ENCODE measurements around the gene TMEM120B. TPM values are rescaled to one million over a fixed set of nuclear protein-coding genes. Genes with fewer than 3 reads are reported as not detected.
A peak's percentile ranks its signal among the peaks of the same experiment; 100 is the strongest.
"Not testable (repeated sequence)": the region's sequence is repeated elsewhere in the genome, so short reads cannot be mapped to it uniquely, and the experiment has no call there.

TMEM120B gene
- total RNA-seq (10.2 TPM), polyA plus RNA-seq (ENCODE audit: insufficient read depth in 1 of 8, insufficient read length in 8 of 8, low replicate concordance in 1 of 8) (10 to 100 TPM; 13.1 to 28.1 (median 17.5) TPM)
- long read RNA-seq, donor 1 = 0 reads
- long read RNA-seq, donor 2 = 0 reads
- long read RNA-seq, donor 3, full-length matches to known transcripts = 4 of 4 reads
- long read RNA-seq, donor 3, partial matches to known transcripts = 0 of 4 reads
- long read RNA-seq, donor 3, other reads (novel, unspliced or antisense) = 0 of 4 reads
- long read RNA-seq, donor 4, full-length matches to known transcripts = 1 of 1 reads
- long read RNA-seq, donor 4, partial matches to known transcripts = 0 of 1 reads
- long read RNA-seq, donor 4, other reads (novel, unspliced or antisense) = 0 of 1 reads
- long read RNA-seq, donor 5, full-length matches to known transcripts = 3 of 3 reads
- long read RNA-seq, donor 5, partial matches to known transcripts = 0 of 3 reads
- long read RNA-seq, donor 5, other reads (novel, unspliced or antisense) = 0 of 3 reads
- long read RNA-seq, donor 6, full-length matches to known transcripts = 4 of 4 reads
- long read RNA-seq, donor 6, partial matches to known transcripts = 0 of 4 reads
- long read RNA-seq, donor 6, other reads (novel, unspliced or antisense) = 0 of 4 reads
- long read RNA-seq, donor 7, full-length matches to known transcripts = 1 of 1 reads
- long read RNA-seq, donor 7, partial matches to known transcripts = 0 of 1 reads
- long read RNA-seq, donor 7, other reads (novel, unspliced or antisense) = 0 of 1 reads
- long read RNA-seq, donor 8 = 0 reads
- long read RNA-seq, donor 9 = 0 reads
- long read RNA-seq, donor 10, full-length matches to known transcripts = 1 of 1 reads
- long read RNA-seq, donor 10, partial matches to known transcripts = 0 of 1 reads
- long read RNA-seq, donor 10, other reads (novel, unspliced or antisense) = 0 of 1 reads
- long read RNA-seq, donor 11 = 0 reads

GRCh38 chr12:121712461-121713256 lies at the start of gene TMEM120B:
Gene TMEM120B, plus strand, starts transcription at chr12:121712752. Its CDS starts 144 bp downstream, at chr12:121712896.
- Histone ChIP-seq H3K27me3 (ENCODE audit: control insufficient read depth, insufficient read depth, low read length) (no peaks in the 10 kb centered on the region), H3K4me3 (ENCODE audit: low read length) (peak within 1 kb of the TSS; percentile 98), H3K9me3 (replicated peaks; ENCODE audit: control insufficient read depth, low read depth, low read length) (no peaks in the 10 kb centered on the region), H3K27ac (ENCODE audit: low read length) (peak within 1 kb of the TSS; percentile 99), H3K36me3 (ENCODE audit: control insufficient read depth, insufficient read depth, low read length) (peaks cover 13% of the 10 kb centered on the region), H3K4me1 (ENCODE audit: control insufficient read depth, insufficient read depth, low read length) (peaks cover 33% of the 10 kb centered on the region)
- WGBS (ENCODE audit: insufficient coverage) = under 1% methylated on average over 66 of the region's 74 CpGs
- peak; percentile 89 for DNase-seq

- Histone ChIP-seq H3K27ac (ENCODE audit: low read length) (no peak overlapping the region), H3K9me3 (replicated peaks; ENCODE audit: control insufficient read depth, low read depth, low read length) (no peaks in the 10 kb centered on the region), H3K36me3 (ENCODE audit: control insufficient read depth, insufficient read depth, low read length) (no peaks in the 10 kb centered on the region), H3K27me3 (ENCODE audit: control insufficient read depth, insufficient read depth, low read length) (no peaks in the 10 kb centered on the region), H3K4me1 (ENCODE audit: control insufficient read depth, insufficient read depth, low read length) (peaks cover 7% of the 10 kb centered on the region), H3K4me3 (ENCODE audit: low read length) (no peak overlapping the region)
- WGBS (ENCODE audit: insufficient coverage) = 60% methylated on average over 1 of the region's 3 CpGs
- no peak for DNase-seq
Measured at GRCh38 chr12:121663610-121663929, 49.0 kb upstream of the TMEM120B start.

- DNase-seq; H3K27ac ChIP-seq (ENCODE audit: low read length); H3K27me3 ChIP-seq (ENCODE audit: control insufficient read depth, insufficient read depth, low read length); H3K36me3 ChIP-seq (ENCODE audit: control insufficient read depth, insufficient read depth, low read length); H3K4me3 ChIP-seq (ENCODE audit: low read length); H3K9me3 ChIP-seq (replicated peaks; ENCODE audit: control insufficient read depth, low read depth, low read length); H3K4me1 ChIP-seq (ENCODE audit: control insufficient read depth, insufficient read depth, low read length): not testable (repeated sequence)
- 91% methylated on average over 4 of the region's 6 CpGs for WGBS (ENCODE audit: insufficient coverage)
Measured at GRCh38 chr12:121666829-121667228, 45.7 kb upstream of the TMEM120B start.

GRCh38 chr12:121668750-121669520 lies 43.6 kb upstream of the TMEM120B start:
- WGBS (ENCODE audit: insufficient coverage) = 80% methylated on average over 17 of the region's 18 CpGs
- H3K27me3 ChIP-seq (ENCODE audit: control insufficient read depth, insufficient read depth, low read length) = no peaks in the 10 kb centered on the region
- peak; percentile 66 for DNase-seq

GRCh38 chr12:121669521-121669900 lies 43.0 kb upstream of the TMEM120B start, which contains the start of gene MORN3:
Gene MORN3, minus strand, starts transcription at chr12:121669654. Its CDS starts 171 bp downstream, at chr12:121669483.
- H3K27ac ChIP-seq (ENCODE audit: low read length) = no peak within 1 kb of the TSS
- 93% methylated on average over 4 of the region's 5 CpGs for WGBS (ENCODE audit: insufficient coverage)
- H3K9me3 ChIP-seq (replicated peaks; ENCODE audit: control insufficient read depth, low read depth, low read length) = no peaks in the 10 kb centered on the region
- H3K36me3 ChIP-seq (ENCODE audit: control insufficient read depth, insufficient read depth, low read length) = no peaks in the 10 kb centered on the region
- no peaks in the 10 kb centered on the region for H3K27me3 ChIP-seq (ENCODE audit: control insufficient read depth, insufficient read depth, low read length)
- H3K4me1 ChIP-seq (ENCODE audit: control insufficient read depth, insufficient read depth, low read length) = peaks cover 15% of the 10 kb centered on the region
- no peak within 1 kb of the TSS for H3K4me3 ChIP-seq (ENCODE audit: low read length)
- DNase-seq = no peak

More at GRCh38 chr12:121668750-121669520, 43.6 kb upstream of the TMEM120B start:
- H3K36me3 ChIP-seq (ENCODE audit: control insufficient read depth, insufficient read depth, low read length) = no peaks in the 10 kb centered on the region
- no peaks in the 10 kb centered on the region for H3K9me3 ChIP-seq (replicated peaks; ENCODE audit: control insufficient read depth, low read depth, low read length)
- H3K4me3 ChIP-seq (ENCODE audit: low read length) = no peak overlapping the region
- H3K4me1 ChIP-seq (ENCODE audit: control insufficient read depth, insufficient read depth, low read length) = peaks cover 15% of the 10 kb centered on the region
- no peak overlapping the region for H3K27ac ChIP-seq (ENCODE audit: low read length)

- no peaks in the 10 kb centered on the region for H3K9me3 ChIP-seq (replicated peaks; ENCODE audit: control insufficient read depth, low read depth, low read length)
- H3K27ac ChIP-seq (ENCODE audit: low read length) = peak overlapping the region; percentile 74
- peak; percentile 86 for DNase-seq
- no peaks in the 10 kb centered on the region for H3K27me3 ChIP-seq (ENCODE audit: control insufficient read depth, insufficient read depth, low read length)
- no peak overlapping the region for H3K4me3 ChIP-seq (ENCODE audit: low read length)
- H3K36me3 ChIP-seq (ENCODE audit: control insufficient read depth, insufficient read depth, low read length) = no peaks in the 10 kb centered on the region
- H3K4me1 ChIP-seq (ENCODE audit: control insufficient read depth, insufficient read depth, low read length) = peaks cover 15% of the 10 kb centered on the region
- 42% methylated on average over 12 of the region's 12 CpGs for WGBS (ENCODE audit: insufficient coverage)
Measured at GRCh38 chr12:121673013-121673511, 39.5 kb upstream of the TMEM120B start.

GRCh38 chr12:121676190-121676589 lies 36.4 kb upstream of the TMEM120B start:
- no peak for DNase-seq
- H3K27me3 ChIP-seq (ENCODE audit: control insufficient read depth, insufficient read depth, low read length) = no peaks in the 10 kb centered on the region
- 96% methylated on average over 5 of the region's 5 CpGs for WGBS (ENCODE audit: insufficient coverage)
- no peaks in the 10 kb centered on the region for H3K9me3 ChIP-seq (replicated peaks; ENCODE audit: control insufficient read depth, low read depth, low read length)
- H3K36me3 ChIP-seq (ENCODE audit: control insufficient read depth, insufficient read depth, low read length) = no peaks in the 10 kb centered on the region
- peaks cover 28% of the 10 kb centered on the region for H3K4me1 ChIP-seq (ENCODE audit: control insufficient read depth, insufficient read depth, low read length)
- H3K4me3 ChIP-seq (ENCODE audit: low read length) = no peak overlapping the region
- no peak overlapping the region for H3K27ac ChIP-seq (ENCODE audit: low read length)

GRCh38 chr12:121678305-121678704 lies 34.2 kb upstream of the TMEM120B start:
- no peak for DNase-seq

GRCh38 chr12:121678716-121679300 lies 33.7 kb upstream of the TMEM120B start:
- Histone ChIP-seq H3K27ac (ENCODE audit: low read length) (peak overlapping the region; percentile 35), H3K4me3 (ENCODE audit: low read length) (no peak overlapping the region), H3K27me3 (ENCODE audit: control insufficient read depth, insufficient read depth, low read length) (no peaks in the 10 kb centered on the region), H3K9me3 (replicated peaks; ENCODE audit: control insufficient read depth, low read depth, low read length) (no peaks in the 10 kb centered on the region), H3K4me1 (ENCODE audit: control insufficient read depth, insufficient read depth, low read length) (peaks cover 13% of the 10 kb centered on the region), H3K36me3 (ENCODE audit: control insufficient read depth, insufficient read depth, low read length) (no peaks in the 10 kb centered on the region)
- peak; percentile 49 for DNase-seq
- WGBS (ENCODE audit: insufficient coverage) = 34% methylated on average over 5 of the region's 9 CpGs

More at GRCh38 chr12:121678305-121678704, 34.2 kb upstream of the TMEM120B start:
- Histone ChIP-seq H3K36me3 (ENCODE audit: control insufficient read depth, insufficient read depth, low read length) (no peaks in the 10 kb centered on the region), H3K4me1 (ENCODE audit: control insufficient read depth, insufficient read depth, low read length) (peaks cover 13% of the 10 kb centered on the region), H3K27ac (ENCODE audit: low read length) (no peak overlapping the region), H3K9me3 (replicated peaks; ENCODE audit: control insufficient read depth, low read depth, low read length) (no peaks in the 10 kb centered on the region), H3K27me3 (ENCODE audit: control insufficient read depth, insufficient read depth, low read length) (no peaks in the 10 kb centered on the region), H3K4me3 (ENCODE audit: low read length) (no peak overlapping the region)
- WGBS (ENCODE audit: insufficient coverage) = no CpG with 5 or more reads among the region's 3 CpGs

Measured in muscle of leg (tissue), 16 donors.